CD4-positive, alpha-beta T cell treated with Interleukin-10 for 1 hour (primary cell): Measurements from ENCODE around the gene CERS6.

Source experiments
- DNase-seq: peaks from one replicate; pipeline ENCODE4 v3.0.0-alpha.2; 2020

CERS6 gene

DNA sequence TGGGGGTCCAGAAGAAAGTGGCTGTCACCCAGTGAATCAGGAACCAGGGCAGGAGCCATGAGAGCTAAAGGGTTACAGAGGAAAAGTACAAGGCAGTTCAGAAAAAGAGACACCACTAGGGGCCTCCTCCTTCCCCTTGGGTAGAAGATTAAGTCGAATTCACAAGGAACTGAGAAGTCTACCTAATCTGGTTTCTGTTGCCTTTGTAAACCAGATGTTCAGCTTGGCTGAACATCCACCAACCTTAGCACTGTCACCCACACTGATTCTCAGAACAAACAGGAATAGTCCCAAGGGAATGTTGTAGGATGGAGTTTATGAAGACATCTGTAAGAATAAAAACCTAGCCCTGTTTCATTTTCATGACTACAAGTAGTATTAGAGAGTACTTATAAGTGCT lies 256.0 kb downstream of the CERS6 start:
- no peak for DNase-seq

DNA sequence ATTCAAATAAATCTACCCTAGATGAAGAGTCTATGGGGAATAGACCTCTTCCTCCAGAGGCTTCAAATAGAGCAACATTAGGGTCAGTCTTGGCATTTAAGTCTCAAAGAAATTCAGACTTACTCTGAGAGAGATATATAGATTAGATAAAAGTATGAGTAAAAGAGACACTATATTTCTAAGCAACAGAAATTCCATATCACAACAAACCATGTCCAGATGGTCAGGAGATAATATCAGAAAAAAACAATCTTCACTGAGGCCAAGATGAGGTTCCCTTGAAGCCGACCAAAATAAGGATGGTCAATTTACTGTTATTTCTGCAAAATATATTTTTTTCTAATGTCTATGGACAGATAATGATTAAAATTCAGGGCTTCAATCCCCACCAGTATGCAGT lies 257.3 kb downstream of the CERS6 start:
- no peak for DNase-seq

DNA sequence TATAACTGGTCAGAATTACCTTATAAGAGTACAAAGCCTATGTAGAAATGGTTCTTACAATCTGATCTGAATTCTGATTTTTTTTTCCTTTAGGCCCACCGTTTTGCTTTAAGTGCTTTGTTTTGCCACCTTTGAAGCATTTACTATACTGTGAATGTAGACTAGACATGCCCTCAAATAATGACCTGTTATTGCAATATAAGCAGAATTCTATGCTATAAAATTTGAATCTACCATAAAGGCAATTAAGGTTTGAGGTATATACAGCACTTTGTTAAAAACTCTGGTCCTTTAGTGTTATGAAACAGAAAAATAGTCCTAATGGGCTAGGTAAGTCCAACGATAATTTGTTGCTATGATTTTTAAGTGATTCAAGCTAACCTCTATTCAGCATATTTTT lies 259.8 kb downstream of the CERS6 start:
- DNase-seq: no peak

DNA sequence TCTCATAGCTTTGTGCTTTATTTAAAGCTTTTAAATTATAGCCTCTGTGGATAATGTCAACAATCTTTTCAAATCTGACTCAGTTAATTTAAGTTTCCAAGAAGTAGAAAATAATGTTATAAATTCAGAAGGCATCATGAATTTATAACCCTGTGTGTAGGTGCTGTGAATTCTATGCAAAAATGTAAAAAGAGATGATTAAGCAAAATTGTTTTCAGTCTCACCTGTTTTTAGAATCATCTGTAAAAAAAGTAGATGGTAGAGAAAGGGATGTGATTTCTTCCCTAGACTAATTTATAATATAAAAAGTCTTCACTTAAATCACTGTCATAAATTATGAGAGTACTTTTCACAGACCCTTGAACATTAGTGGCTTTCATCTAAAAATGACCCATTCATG lies 260.8 kb downstream of the CERS6 start:
- no peak for DNase-seq

DNA sequence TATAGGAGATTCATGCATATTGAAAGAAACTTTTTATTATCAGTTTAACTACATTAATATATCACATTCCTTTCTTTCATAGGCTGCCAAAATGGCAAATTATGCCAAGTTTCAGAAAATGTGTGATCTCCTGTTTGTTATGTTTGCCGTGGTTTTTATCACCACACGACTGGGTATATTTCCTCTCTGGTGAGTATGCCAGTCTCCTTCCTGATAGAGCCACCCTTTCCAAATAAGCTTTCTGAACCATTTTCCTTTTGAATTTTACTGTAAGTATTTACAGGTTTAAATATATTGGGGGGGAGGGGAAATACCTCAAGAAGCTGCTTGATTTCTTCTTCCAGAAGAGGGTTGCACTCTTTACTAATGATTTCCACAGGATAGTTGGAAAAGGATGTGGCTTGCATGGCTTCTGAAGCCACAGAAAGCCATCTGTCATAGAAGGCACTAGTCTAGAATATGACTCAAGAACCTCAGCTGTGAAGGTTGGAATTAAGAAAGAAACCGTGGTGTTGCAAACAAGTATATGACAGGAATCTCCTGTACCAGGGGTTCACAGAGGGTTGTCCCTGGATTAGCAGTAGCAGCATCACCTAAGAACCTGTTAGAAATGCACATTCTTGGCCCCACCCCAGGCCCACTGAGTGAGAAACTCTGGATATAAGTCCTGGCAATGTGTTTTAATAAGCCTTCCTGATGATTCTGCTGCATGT lies 261.9 kb downstream of the CERS6 start:
- peak; percentile 3 for DNase-seq

DNA sequence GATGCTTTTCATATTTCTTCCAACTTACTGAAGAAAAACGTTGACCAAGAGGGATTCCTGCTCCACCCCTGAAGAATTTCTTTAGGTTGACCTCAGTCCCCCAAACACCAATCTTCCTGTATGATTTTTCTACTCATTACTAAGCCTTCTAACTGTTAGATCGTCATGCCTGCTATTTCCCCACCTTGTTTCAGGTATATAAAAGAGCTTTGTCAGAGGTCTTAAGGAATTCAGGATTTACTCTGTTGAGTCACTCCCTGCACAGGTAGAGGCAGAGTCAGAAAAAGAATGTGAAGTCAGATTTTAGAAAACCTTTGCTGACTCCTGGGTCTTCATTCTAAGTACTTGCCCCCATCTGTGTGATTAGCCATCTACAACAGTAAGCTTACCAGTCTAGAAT lies 262.6 kb downstream of the CERS6 start:
- DNase-seq: no peak

DNA sequence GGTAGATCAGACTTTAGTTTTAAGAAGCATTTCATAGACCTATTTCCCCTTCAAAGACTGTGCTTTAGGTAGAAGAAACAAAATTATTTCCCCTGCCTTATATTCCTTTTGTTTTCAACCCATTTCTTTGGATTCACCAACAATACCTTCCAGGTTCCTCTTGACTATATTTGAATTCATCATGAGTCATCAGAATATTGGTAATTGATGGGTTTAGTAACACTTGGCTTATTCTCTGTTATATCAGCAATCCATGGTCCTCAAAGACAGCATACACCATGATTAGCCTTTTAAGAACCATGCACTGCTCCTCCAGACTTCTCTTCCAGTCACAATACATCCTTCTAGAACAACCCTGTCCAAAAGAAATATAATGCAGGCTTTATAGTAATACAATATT lies 263.4 kb downstream of the CERS6 start:
- no peak for DNase-seq

DNA sequence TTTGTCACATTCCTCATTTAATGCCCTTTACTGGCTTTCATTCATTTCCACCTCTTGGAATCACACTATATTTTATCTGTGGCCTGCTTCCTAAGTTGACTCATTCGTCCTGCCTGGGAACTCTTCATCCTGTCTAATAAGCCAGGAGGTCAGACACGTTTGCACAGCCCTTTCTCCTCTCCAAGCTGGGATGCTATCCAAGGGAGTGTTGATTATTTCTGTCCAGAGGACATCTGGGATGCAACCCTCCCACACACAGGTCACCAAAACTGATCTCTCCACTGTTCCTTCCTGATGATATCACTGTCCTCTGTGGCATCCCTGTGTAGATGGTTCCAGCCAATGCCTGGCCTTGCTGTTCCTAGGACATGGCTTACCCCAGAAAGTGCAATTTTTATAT lies 266.5 kb downstream of the CERS6 start:
- DNase-seq: no peak

DNA sequence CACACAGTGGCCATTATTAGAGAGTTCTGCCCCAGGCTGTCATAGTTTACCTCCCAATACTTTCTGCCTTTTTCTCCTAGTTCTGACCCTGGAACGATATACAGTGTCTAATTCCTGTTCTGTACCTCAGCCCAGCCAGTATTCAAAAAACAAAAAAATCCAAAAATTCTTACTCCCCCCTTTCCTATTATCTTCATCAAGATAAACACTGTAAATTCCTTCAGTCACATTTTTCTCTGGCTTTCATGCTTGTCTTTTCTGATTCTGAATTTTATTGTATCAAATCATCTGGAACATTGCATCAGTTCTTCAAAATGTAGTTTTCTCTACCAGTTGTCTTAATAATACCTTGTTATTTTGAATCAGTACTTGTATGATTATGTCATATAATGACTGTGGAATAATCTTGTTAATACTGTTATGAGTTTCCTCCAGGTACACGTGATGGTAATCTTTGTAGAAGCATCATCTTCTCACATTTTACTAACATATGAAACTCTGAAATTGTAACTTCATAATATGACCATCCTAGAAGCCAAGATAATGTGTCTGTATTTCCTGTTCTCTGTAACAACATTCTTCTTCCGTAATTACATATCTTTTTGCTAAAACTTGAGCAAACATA lies 267.3 kb downstream of the CERS6 start:
- DNase-seq: no peak

DNA sequence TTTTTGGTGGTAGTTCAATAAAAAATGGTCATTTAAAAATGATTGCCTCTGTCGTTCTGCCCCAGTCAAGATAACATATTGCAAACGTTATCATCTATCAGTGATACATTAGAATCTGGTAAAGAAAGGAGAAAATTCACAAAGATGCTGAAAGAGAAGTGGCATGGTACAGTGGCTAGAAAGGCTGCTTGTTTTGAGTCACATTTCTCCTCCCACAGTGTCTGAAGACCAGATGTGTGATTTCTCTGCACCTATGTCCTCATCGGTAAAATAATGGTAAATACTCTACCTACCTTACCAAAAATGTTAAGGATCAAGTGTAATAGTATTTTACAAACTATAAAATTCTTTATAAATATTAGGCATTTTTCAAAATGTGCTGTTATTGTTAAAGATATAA lies 270.3 kb downstream of the CERS6 start:
- no peak for DNase-seq

DNA sequence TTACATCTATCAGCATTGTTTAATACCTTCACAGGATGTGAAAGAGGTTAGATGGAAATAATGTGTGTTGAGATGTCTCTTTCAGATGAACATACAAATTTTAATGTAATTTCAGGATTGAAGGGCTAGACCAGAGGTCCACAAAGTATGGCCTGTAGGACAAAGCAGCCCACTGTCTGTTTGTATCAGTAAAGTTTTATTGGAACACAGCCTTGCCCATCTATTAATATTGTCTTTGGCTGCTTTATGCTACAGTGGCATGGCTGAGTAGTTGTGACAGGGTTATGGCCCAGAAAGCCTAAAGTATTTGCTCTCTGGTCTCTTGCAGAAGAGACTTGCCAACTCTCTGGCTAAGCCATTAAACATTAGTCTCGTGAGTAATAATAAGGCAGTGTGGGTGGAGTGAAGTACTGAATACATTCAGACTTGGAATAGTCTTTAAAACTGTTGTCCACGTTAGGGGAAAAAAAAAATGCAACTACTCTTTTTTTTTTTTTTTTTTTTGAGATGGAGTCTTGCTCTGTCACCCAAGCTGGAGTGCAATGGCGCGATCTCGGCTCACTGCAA lies 271.9 kb downstream of the CERS6 start:
- DNase-seq: no peak

DNA sequence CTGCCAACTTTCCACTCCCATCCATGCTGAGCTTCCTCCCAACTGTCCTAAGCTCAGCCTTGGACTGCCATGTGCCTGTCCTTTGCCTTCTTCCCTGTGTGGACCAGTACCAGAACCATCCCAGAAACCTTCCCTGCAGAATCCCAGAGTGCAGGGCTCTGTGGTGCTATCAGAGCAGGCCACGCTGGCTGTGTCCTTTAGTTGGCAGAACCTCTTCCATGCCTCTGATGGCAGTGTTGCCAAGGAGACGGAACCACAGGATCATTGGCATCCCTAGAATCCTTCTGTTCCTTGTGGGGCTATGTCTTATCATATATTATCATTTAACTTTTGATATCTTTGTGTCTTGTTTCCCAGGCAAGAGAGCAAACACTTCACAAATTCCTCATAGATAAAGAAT lies 273.4 kb downstream of the CERS6 start:
- no peak for DNase-seq

DNA sequence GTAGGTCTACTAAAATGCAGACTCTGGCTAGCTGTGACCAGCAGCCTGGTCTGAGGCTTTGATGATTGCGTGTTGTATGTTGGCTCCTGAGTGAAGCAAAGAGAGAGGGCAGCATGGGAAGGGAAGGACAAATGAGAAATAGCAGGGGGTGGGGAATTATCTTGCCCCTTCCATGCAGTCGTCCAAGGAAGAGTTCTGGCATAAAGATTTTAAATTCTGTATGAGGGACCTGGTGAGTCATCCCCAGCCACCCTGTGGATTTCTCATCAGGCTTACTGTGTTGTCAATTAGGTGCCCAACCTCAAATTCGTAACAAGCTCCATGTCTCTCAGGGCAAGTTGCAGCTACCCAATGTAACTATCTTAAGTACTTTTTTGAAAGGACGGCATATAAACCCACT lies 274.3 kb downstream of the CERS6 start:
- DNase-seq: no peak

DNA sequence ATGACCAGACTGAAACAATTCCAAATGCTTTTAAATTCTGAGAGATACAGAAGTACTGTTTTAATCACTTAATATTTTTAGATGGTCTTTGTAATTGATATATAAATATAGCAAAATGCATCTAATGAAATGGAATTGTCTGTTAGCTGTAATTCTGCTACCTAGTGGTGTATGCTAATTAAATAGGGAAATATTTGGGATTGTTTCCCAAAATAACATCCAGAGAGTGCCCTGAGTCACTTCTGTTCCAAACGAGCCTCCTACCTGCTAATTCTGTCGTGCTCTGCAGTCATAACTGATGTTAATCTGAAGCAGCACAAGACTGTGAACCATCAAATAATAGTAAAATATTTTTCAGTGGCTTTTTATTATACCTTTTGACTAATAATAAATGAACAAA lies 274.9 kb downstream of the CERS6 start:
- no peak for DNase-seq

DNA sequence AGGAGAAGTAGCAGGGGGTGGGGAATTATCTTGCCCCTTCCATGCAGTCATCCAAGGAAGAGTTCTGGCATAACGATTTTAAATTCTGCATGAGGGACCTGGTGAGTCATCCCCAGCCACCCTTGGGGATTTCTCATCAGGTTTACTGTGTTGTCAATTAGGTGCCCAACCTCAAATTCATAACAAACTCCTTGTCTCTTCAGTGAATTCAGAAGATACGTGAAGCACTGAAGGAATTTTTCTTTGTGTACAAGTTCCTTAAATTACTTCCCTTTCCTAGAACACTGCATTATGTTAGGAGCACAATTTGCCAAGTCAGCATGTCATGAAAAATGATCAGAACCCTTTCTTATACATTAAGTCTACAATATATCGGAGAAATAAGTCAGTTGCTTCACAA lies 275.5 kb downstream of the CERS6 start:
- DNase-seq: no peak

DNA sequence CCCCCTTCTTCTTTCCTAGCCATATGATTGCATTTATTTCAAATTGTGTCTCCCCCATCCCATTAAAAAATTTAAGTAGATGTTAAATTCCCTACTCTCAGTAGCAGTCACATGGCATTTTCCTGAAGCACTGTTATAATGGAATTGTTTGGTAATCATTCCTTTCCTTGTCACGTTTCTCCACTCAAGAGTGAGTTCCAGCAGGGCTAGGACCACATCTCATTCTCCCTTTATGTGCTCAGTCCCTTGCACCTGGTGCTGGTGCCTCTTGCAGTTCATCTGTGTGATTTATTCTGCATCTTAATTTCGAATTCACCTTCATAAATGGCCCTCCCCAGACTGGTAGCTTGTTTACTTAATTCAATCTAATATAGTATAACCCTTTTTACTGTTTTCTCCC lies 276.0 kb downstream of the CERS6 start:
- no peak for DNase-seq

DNA sequence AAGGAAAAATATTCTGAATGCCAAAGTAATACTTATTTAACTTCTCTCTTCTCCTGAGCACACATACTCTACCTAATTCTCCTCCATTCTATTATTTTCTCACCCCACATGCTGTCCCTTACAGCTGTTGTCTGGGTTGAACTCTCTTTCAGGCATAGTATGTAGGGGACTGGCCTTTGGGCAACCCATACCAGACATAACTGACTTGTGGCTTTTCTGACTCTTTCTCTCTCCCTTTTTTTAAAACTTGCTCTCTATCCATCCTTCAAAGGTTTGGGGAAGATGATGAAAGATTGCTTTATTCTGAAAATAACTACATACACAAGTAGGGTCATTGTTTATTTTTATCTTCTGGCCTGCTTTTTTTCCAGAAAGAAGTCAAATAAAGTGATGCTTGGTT lies 276.4 kb downstream of the CERS6 start:
- no peak for DNase-seq

DNA sequence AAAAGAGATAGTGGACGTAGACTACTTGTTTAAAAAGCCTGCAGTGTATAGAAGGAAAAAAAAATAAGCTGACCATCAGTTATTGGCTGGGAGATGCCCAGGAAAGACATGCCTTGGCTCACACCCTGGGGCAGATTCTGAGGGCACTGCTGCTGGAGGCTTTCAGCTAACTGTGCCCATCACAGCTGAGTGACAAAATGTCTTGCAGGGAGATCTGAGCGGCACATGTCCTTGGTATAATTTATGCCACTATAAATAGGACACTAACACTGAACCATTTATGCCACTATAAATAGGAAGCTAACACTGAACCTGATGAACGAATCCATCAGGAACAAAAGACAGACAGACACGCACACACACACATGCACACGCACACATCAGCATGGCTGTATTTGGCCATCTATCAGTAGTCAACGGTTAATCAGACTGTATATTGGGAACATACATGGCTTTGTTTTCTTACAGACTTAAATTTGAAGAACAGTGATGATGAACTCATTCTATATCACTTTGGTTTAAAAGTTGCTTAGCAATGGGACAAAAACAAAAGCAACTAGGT lies 278.2 kb downstream of the CERS6 start:
- no peak for DNase-seq

DNA sequence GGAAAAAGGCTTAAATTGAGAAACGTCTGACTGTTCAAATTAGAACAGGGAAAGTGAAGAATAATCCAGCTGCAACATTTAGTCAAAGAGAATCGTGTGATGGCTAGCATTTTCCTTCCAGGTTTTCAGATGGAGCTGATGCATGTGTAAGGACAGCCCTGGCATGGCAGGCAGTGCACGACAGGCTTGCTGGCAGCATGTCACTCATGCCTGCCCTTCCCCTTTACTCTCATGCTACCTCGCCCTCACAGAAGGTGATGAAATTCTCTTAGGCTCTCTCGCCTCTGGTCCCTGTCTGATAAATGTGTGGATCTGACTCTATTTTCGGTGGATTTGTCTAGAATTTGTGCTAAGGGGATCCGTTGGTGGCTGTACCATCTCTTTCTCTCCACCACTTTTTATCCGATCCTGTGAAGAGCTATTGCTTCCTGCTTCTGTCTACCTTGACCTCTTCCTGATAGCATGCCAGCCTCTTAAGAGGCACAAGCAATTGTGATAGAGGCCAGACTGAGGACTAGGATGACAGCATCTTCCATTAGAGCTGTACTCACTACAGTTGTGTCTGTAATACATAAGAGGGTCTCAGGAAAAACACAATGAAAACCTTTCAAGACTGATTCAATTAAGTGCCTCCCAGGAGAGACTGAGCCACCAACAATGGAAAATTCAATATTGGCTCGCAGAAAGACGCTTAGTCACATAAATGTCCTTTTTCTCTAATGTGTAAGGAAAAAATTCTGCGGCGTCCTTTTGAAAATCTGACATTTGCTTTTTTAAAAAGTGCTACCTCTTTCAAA lies 280.8 kb downstream of the CERS6 start:
- DNase-seq: no peak

DNA sequence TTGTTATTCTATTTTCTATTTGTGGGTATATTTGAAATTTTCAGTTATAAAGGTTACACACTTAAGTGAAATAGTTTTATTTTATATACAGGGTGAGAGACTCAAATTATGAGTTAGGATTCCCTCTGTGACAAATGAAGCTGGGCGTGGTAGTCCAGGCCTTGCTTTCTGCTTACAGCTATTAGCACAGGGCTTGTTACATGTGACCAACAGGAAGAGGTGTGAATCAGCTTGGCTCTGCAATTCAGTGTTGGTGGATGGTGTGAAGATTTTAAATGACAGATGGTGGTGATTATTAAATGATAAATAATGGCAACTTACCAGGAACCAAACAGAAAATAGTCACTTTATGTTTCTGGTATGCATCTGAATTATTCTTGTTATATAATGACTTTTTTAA lies 282.0 kb downstream of the CERS6 start:
- peak; percentile 18 for DNase-seq

DNA sequence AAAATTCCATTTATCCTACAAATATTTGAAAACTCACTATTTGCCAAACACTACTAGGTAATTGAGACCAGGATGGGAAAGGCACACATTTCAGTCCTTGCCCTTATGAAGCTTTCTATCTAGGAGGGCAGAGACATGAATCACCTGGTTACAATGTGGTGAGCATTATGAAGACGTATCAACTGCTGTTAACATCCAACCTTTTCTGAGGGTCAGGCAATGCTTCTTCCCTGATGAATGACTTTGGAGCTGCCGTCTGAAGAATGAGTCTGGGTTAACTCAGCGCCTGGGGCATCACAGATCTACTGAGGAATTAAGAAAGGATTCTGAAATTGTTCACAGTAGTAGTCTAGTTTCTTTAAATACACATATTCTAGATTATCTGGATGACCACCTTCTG lies 284.3 kb downstream of the CERS6 start:
- no peak for DNase-seq

DNA sequence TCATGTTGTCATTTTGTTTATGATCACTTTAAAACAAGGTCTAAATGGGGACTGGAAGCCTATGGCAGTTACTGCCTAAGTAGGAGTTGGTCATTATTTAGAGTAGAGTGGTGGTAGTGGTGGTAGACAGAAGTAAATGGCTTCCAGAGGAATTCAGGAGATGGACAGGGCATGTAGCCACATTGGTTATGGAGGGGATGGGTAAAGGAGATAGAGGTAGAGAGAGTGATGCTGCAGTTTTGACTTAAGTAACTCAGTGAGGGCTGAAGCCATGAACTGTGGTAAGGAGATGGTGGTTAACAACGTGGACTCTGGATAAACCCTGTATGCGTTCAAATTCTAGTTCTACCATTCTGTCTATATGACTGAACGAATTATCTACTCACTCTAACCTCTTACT lies 284.7 kb downstream of the CERS6 start:
- no peak for DNase-seq

DNA sequence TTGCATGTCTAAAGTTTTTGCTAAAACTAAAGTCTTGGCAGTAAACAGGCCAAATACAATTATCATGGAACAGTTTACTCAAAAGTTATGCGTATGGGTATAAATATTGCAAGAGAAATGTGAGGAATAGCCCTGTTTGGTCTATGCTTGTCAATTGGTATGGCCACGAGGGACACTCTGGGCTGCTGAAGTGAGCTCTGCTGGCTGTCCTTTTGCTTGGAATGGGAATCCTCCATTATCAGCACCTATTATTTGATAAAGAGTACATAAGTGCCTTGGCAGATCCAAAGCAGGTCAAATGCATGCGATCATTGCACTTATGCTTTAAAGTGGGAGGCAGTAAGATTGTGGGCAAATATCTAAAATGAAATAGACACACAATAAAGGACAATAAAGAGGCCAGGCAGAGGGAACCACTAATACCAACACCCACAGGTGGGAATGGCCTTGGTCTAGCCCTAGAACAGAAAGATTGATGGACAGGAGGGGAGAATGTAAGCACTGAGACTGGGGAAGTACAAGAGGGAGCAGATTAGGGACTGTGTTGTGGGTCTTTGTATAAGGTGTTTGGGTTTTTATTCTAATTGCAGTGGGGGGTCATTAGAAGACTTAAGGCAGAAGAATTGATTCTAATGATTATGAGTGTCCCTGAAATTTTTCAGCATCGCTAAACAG lies 286.3 kb downstream of the CERS6 start:
- DNase-seq: no peak
